CD4-positive, alpha-beta T cell treated with Interleukin-15 for 4 hours (primary cell): ENCODE measurements around the gene ANO4.

Source experiments
- DNase-seq: peaks from one replicate; pipeline ENCODE4 v3.0.0-alpha.2; 2020; ENCODE audit warnings: low spot score

The ANO4 gene

GRCh38 chr12:100808777-100809176, 14.2 kb downstream of the ANO4 start:
- no peak for DNase-seq

GRCh38 chr12:100820314-100820713, 25.7 kb downstream of the ANO4 start:
- no peak for DNase-seq

DNA sequence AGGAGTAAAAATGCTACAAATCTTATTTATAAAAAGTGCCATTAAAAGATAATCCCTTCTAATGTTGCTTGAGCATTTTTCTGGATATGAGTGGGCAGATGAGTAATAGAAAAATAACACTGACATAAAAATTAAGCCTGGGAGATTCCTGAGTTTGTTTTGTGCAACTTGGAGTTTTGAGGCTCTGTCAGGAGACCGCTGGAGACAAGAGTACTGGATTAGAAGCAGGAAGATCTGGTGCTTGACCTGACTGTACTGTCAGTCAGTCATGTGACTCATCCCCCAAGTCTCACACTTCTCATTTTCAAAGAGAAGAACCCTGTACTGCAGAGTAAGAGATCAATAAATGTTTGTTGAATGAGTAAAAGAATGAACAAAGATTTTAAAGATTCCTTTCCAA, 29.4 kb downstream of the ANO4 start:
- DNase-seq: no peak

GRCh38 chr12:100824476-100824875, 29.9 kb downstream of the ANO4 start:
- no peak for DNase-seq

- DNase-seq: no peak
Observed at GRCh38 chr12:100826323-100826722, 31.7 kb downstream of the ANO4 start.

DNA sequence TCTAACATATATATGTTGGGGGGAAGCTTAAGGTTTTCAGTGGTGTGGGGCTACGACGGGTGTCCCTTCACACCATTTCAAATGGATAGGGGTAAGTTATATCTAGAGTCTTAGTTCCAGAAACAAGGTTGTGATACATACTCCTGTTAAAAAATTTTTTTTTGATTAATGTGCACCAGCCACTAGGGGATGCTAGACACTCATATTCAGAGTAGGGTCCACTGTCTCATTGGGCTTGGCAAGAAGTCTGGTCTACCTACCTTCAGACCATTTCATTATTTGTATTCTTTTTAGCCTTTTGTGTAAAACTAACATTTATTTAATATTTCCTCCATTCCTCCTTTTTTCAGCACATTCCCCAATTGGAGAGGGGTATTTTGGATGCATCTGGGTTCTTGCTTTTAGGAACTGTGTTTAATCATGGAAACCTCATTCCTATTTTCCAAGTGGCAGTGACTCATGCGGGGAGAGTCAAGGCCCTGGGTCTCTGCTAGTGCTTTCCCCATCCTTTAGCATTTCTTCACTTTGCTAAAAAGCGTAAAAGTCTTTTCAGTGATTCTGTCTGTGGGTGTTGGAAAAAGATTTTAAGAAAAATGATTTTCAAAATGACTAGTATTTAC, 33.4 kb downstream of the ANO4 start:
- DNase-seq: no peak

- DNase-seq: no peak
Observed at GRCh38 chr12:100830003-100830795, 35.6 kb downstream of the ANO4 start.

GRCh38 chr12:100833282-100833681, 38.7 kb downstream of the ANO4 start:
- no peak for DNase-seq

- DNase-seq: no peak
Observed at GRCh38 chr12:100840748-100841147, 46.2 kb downstream of the ANO4 start.

- no peak for DNase-seq
Observed at GRCh38 chr12:100842156-100842555, 47.6 kb downstream of the ANO4 start.

DNA sequence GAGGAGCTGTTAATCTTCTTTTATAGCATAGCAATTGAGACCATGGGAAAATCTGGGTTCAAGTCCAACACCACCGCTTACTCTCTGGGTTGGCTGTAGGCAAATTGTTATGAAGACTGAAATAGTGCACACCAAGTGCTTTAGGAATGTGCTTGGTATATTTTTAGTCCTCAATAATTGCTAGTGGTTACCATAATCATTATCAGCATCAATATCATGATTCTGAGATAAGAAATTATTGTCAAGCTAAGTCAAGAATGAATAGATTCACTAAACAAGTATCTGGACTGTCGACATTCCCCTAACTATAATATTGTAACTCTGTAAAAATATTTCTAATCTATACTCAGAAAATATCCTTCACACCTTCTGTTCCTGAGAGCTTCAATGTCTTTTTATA, 48.5 kb downstream of the ANO4 start:
- DNase-seq: no peak

GRCh38 chr12:100845095-100845494, 50.5 kb downstream of the ANO4 start:
- DNase-seq: no peak

- DNase-seq: no peak
Observed at GRCh38 chr12:100851637-100852036, 57.1 kb downstream of the ANO4 start.

DNA sequence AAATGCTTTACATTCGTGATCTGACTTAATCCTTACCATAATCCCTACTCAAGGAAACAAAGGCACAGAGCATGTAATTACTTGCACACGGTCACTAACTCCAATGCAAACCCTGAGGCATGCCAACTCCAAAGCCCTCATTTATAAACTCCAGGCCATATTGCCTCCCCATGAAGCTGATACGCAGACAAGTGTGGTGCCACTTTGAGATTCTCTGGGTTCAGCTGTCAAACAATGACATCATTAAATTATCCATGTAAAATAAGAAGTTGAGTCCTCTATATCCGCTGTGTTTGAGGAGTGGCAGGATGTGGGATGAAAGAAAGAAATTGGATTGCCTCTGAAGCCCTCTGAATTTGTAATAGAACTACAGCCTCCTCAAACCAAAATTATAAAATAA, 62.8 kb downstream of the ANO4 start:
- DNase-seq: no peak

DNA sequence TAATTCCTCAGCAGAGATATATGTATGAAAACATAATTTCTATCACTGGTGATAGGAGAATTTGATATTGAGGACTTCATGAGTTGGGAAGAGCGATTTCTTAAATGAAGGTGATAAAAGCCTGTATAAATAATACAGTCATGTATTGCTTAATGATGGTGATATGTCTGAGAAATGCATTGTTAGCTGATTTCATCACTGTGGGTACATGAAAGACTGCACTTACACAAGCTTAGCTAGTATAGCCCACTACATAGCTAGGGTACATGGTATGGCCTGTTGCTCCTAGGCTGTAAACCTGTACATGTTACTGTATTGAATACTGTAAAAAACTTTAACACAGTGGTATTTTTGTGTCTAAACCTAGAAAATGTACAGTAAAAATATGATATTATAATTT, 63.4 kb downstream of the ANO4 start:
- DNase-seq: no peak

DNA sequence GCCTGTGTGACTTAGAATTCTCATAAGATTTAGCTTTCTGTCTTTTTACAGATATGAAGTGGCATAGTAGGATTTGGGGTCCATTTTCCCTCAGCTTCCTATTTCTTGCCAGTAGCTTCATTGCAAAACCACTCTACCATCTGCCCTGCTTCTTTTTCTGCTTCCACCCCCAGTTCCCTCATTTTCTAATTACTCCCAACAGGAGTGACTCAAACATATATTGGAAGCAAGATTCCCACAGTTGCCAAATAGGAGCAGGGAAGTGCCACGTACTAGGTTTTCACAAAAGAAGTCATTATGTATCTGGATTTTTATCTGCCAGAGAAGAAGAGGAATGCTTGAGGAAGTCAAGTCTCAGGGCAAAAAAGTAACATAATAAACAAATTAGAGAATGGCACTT, 64.1 kb downstream of the ANO4 start:
- no peak for DNase-seq

DNA sequence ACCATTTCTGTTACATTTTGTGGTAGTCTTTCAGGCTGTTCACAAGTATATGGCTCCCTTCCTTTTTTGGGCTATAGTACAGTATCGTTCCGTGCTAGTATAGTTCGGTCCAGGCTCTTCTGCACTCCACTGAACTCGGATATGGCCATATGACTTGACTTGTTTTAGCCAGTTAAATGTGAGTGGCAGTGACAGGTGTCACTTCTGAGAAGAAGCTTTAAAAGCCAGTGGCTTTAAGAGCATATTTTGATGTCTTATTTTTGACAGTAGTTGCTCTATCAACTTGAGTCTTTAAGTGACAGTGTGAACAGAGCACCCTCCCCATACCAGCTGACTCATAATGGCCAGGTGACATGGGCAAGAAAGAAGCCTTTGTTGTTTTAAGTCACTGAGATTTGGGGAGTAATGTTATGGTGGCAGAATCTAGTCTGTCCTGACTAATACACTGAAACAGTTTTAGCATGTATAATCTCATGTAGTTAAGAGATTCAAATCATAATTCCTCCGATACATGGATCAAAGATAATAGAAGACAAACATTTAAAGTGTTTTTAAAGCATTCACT, 64.6 kb downstream of the ANO4 start:
- DNase-seq: no peak

- DNase-seq: no peak
Observed at GRCh38 chr12:100860611-100861010, 66.0 kb downstream of the ANO4 start.

GRCh38 chr12:100862676-100863075, 68.1 kb downstream of the ANO4 start:
- DNase-seq: no peak

- DNase-seq: no peak
Observed at GRCh38 chr12:100864366-100864765, 69.8 kb downstream of the ANO4 start.

DNA sequence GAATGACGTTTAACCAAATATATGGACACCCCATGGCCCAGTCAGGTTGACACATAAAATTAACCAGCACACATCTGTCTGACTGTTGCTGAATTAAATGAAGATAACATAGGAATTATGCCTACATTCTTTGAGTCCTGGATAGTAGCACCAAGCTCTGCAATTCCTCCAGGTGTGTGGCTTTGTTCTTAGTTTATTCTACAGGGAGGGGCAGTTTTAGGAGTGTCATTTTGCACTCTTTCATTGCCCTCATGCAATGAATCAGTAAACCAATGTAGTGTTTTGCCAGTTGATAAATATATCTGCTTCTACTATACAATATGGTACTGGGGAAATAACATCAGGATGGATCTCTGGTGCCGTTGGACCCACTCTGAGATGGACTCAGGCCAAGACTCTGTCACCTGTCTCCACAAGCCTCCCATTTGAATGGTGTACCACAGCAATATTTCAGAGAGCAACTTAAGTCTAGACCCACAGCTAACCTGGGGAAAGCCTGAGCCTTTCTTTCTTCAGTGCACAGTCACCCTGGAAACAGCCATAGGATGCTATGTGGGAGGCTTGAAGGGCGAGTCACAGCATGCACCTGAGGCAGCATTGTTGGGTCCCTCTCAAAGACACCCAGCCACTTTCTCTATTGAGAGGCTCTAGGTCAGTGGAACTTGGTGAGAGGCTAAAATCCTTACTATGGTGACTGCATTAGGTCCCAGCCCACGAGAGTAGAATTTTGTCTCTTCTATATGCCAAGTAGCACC, 73.2 kb downstream of the ANO4 start:
- no peak for DNase-seq

DNA sequence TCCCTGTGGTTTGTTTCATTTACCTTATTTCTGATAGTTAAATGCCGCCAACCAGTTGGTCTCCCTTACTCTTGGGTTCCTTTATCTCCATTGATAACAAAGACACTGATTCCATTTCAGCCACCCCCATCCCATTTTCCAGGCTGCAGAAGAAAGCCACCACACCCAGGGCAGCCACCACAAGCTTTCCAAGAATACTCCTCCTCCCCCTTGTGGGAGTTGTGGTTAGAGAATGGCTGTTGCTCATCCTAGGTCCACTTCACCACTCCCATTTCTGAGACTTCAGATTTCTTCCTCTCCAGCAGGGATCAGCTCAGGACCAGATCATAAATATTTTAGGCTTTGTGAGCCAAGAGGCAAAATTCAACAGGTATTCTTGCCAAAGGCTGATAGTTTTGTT, 73.9 kb downstream of the ANO4 start:
- DNase-seq: no peak

GRCh38 chr12:100871195-100871734, 76.7 kb downstream of the ANO4 start:
- no peak for DNase-seq
